Ovary (tissue), 9 donors: ENCODE data around the gene ARHGEF28. TPM values are rescaled to one million over a fixed set of nuclear protein-coding genes. Genes with fewer than 3 reads are reported as not detected.

Experiments
- DNase-seq, 5 donors: peaks; one replicate each; pipeline ENCODE4 v3.0.0-alpha.2; 2019 to 2020
- H3K27ac ChIP-seq, 2 donors: fragments of 200-600 bp; one replicate each; pipeline versions ENCODE4 v1.5.1 to v1.8.0; 2019 to 2022
- H3K27me3 ChIP-seq: fragments of 200-600 bp; one replicate; pipeline ENCODE4 v1.8.0; 2022
- H3K36me3 ChIP-seq: fragments of 200-600 bp; sonication (generic); one replicate; pipeline ENCODE4 v1.5.1; 2019
- H3K4me1 ChIP-seq: one replicate; pipeline ENCODE4 v1.8.1; 2013; ENCODE audit warnings: mild to moderate bottlenecking, moderate library complexity; ENCODE audit not compliant: insufficient read depth
- H3K4me3 ChIP-seq: fragments of 200-600 bp; sonication (generic); one replicate; pipeline ENCODE4 v1.5.1; 2017
- H3K9me3 ChIP-seq, 2 donors: fragments of 200-600 bp in 1 of 2; sonication (generic) in 1 of 2; one replicate each; pipeline versions ENCODE4 v1.5.1 to v1.8.1; 2013 to 2019; ENCODE audit warnings: mild to moderate bottlenecking in 1 of 2, moderate library complexity in 1 of 2
- CTCF ChIP-seq, 3 donors: fragments of 450-650 bp in 2 of 3; fragments of 200-600 bp in 1 of 3; IDR thresholded peaks; one replicate each; pipeline versions ENCODE4 v1.5.1 to v1.8.0; 2016 to 2022; ENCODE audit warnings: antibody characterized with exemption in 3 of 3, mild to moderate bottlenecking in 1 of 3
- EP300 ChIP-seq: sonication (generic); formaldehyde crosslinking; IDR thresholded peaks from one replicate; pipeline ENCODE4 v1.6.1; 2017; ENCODE audit warnings: antibody characterized with exemption
- POLR2A ChIP-seq: fragments of 450-650 bp; IDR thresholded peaks from one replicate; pipeline ENCODE4 v1.6.1; 2017; ENCODE audit warnings: antibody characterized with exemption, mild to moderate bottlenecking, moderate library complexity
- WGBS, 3 donors: extraction: QIAGEN DNeasy Blood & Tissue Kit in 1 of 3; methylation state at CpG; one replicate each; pipeline versions ENCODE4 v1.1.5 to v1.1.7; 2013 to 2017; 5-methylcytosine and 5-hydroxymethylcytosine counted together
- intact Hi-C, 4 donors: fragments of 100-400 bp; cut with DNase I; formaldehyde crosslinking; loops; one replicate each; pipeline versions ENCODE4 v1.11.0 to v1.15.1; 2022 to 2023
- polyA plus RNA-seq, 2 donors: library from polyadenylated mRNA; stranded (reverse); fragments of 200-250 nt in 1 of 2; fragments of 350-450 nt in 1 of 2; fragmentation: Illumina TruSeq in 1 of 2; extraction: RNeasy Lipid Tissue Mini Kit (QIAGEN cat#74804) in 1 of 2; gene quantifications; one replicate each; pipeline ENCODE4 v1.2.3, GENCODE V29; 2013 to 2014
- total RNA-seq, 7 donors: library from RNA; depleted of rRNA in 2 of 7; stranded (reverse); fragments of >200 nt in 2 of 7; fragmentation: NEBNext Ultra II Directional in 3 of 7; extraction: Animal tissue kit (Norgen Biotek cat#: 25700) in 3 of 7; gene quantifications; one replicate each; pipeline versions ENCODE4 v1.1.0 to v1.2.4, GENCODE V29; 2016 to 2023
- donor health status: DM: no; HTN: no; CAD: no; lungs with moderate emphysema.
- donor health status: DM: no; HTN: no; CAD: no.
- donor health status: Bipolar disorder and iron deficiency.
- donor health status: DM: yes; HTN: yes; CAD: no.
- donor health status: DM: no; HTN: no; CAD: no.
- donor health status: DM: yes; HTN: yes; CAD: no.

The ARHGEF28 gene
- total and polyA plus RNA-seq, 9 donors = 21.5 to 75.6 (median 35.0) TPM

DNA sequence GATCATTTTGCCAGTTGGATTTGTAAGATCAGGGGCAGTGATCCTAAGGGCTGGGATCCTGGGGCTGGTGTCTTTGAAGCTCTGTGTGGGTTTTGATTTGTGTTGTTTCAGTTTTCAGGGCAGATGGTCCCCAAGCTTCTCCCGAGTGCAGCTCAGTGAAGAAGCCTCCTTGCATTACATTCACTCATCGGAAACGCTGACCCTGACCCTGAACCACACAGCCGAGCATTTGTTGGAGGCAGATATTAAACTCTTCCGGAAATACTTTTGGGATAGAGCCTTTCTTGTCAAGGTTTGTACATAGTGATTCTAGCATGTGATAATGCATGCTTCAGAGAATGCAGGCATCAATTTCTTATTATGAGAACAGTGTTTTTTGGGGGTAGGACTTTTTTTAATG, 150.4 kb downstream of the ARHGEF28 start:
- no peak overlapping the region for H3K27ac ChIP-seq
- DNase-seq = no peak
- TF ChIP-seq CTCF (IDR thresholded peaks at IDR 0.05) = no peak
- TF ChIP-seq POLR2A = no peak
- no peak for TF ChIP-seq EP300
- no peak overlapping the region for H3K4me3 ChIP-seq
- H3K9me3 ChIP-seq = no peaks in the 10 kb centered on the region
- no peaks in the 10 kb centered on the region for H3K36me3 ChIP-seq
- 58 to 78% (median 61%) methylated on average over 5 of the region's 5 CpGs for WGBS, 3 donors
- intact Hi-C loops = no loop called here
- H3K27me3 ChIP-seq = no peaks in the 10 kb centered on the region
- no peaks in the 10 kb centered on the region for H3K4me1 ChIP-seq

- H3K4me1 ChIP-seq = no peaks in the 10 kb centered on the region
- DNase-seq = no peak
- H3K36me3 ChIP-seq = no peaks in the 10 kb centered on the region
- 79 to 85% (median 84%) methylated on average over 2 of the region's 2 CpGs for WGBS, 3 donors
- no peaks in the 10 kb centered on the region for H3K27me3 ChIP-seq
- H3K4me3 ChIP-seq = no peak overlapping the region
- no peak for TF ChIP-seq CTCF (IDR thresholded peaks at IDR 0.05)
- no peak for TF ChIP-seq EP300
- TF ChIP-seq POLR2A = no peak
- intact Hi-C loops = no loop called here
- H3K9me3 ChIP-seq = no peaks in the 10 kb centered on the region
- no peak overlapping the region for H3K27ac ChIP-seq
These were observed 151.2 kb downstream of the ARHGEF28 start for GRCh38 chr5:73777192-73777591.

- Histone ChIP-seq H3K4me1 (no peaks in the 10 kb centered on the region), H3K36me3 (no peaks in the 10 kb centered on the region), H3K27ac (no peak overlapping the region), H3K9me3 (no peaks in the 10 kb centered on the region), H3K4me3 (no peak overlapping the region), H3K27me3 (no peaks in the 10 kb centered on the region)
- WGBS, 3 donors = 83 to 88% (median 86%) methylated on average over 11 of the region's 11 CpGs
- TF ChIP-seq POLR2A = no peak
- no peak for TF ChIP-seq CTCF (IDR thresholded peaks at IDR 0.05)
- no peak for TF ChIP-seq EP300
- no peak for DNase-seq
- intact Hi-C loops = loop anchor here in 2 of 4 donors (5.0 to 10.0 kb wide), 2 partner anchors 166 to 183 kb away; no protein-coding TSS in a partner anchor
These were observed 154.5 kb downstream of the ARHGEF28 start for GRCh38 chr5:73780302-73781080.

DNA sequence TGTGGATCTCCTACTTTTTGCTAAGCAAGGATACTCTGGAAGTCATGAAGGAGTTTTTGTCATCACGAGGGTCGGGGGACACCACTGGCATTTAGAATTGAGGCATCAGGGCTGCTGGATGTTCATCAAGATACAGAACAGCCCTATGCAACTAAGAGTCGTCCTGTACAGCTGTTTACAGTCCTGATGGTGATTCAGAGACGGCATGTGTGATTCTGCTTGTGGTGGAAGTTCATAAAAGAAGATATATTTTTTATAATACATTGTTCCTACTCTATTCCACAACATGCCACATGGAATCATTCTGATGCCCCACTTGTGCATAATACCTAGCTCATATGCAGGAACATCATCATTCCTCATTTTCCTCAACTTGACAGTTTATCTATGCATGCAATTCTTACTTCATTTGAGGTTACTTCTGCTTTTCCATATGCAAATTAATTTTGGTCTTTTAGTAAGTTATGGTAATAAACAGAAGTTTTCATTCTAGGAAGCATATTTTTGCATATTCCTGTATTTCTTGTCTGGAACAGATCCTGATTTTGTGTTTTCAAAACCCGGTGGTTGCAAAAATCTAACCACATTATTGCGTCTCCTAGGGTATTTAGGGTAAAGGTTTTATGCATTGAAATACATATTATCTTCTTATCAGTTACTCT, 155.2 kb downstream of the ARHGEF28 start:
- intact Hi-C loops = loop anchor here in 2 of 4 donors (5.0 to 10.0 kb wide), 2 partner anchors 166 to 184 kb away; no protein-coding TSS in a partner anchor
- H3K4me1 ChIP-seq = no peaks in the 10 kb centered on the region
- no peaks in the 10 kb centered on the region for H3K9me3 ChIP-seq
- no peaks in the 10 kb centered on the region for H3K27me3 ChIP-seq
- no peak overlapping the region for H3K27ac ChIP-seq
- TF ChIP-seq EP300 = no peak
- TF ChIP-seq POLR2A = no peak
- TF ChIP-seq CTCF (IDR thresholded peaks at IDR 0.05) = no peak
- H3K4me3 ChIP-seq = no peak overlapping the region
- no peaks in the 10 kb centered on the region for H3K36me3 ChIP-seq
- no peak for DNase-seq
- 85 to 90% (median 87%) methylated on average over 6 of the region's 6 CpGs for whole genome bisulfite sequencing, 3 donors
